ENCODE results near the gene CCDC24.

Gene CCDC24

DNA sequence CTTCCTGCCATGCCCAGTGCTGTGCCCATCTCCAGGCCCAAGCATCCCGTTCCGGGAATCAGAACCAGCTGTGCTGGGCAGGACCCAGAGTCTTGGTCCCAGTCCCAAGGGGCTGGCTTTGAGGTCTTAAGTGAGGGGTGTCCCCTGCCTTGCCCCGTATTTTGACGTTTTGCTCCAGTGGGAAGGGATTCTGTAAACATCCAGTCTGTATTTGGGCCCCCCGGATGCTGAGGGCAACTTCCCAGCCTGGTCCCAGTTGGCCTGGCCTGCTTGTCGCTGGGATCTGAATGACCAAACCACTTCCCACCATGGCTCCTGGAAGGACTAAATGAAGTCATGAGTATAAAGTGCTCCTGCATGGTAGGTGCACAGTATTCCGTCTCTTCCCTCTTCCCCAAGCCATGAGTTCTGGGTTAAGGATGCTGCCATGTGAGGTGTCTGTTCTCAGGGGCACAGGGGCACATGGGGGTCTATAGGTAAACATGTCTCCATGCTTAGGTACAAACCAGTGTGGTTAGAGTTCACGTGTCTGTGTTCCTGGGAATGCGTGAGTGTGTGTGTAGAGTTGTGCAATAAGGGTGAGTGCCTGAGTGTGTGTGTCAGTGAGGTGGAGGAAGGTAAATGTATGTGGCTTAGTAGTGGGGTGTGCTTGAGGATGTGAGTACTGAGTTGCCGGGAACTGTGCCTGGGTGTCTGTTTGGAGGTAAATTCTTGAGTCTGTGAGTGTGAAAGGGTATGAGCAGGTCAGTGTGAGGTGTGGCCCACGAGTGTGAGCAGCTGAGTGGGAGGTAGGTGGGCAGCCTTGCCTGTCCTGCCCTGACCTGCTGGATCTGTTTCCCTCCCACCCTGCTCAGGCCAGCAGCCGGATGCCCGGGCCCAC lies 10.9 kb upstream of the CCDC24 start:
- no peak for DNase-seq (ENCODE audit: low spot score)

DNA sequence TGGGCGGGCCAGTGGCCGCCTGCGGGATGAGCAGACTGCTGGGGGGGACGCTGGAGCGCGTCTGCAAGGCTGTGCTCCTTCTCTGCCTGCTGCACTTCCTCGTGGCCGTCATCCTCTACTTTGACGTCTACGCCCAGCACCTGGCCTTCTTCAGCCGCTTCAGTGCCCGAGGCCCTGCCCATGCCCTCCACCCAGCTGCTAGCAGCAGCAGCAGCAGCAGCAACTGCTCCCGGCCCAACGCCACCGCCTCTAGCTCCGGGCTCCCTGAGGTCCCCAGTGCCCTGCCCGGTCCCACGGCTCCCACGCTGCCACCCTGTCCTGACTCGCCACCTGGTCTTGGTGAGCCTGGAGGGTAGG lies 10.3 kb upstream of the CCDC24 start:
- DNase-seq (ENCODE audit: low spot score): no peak

DNA sequence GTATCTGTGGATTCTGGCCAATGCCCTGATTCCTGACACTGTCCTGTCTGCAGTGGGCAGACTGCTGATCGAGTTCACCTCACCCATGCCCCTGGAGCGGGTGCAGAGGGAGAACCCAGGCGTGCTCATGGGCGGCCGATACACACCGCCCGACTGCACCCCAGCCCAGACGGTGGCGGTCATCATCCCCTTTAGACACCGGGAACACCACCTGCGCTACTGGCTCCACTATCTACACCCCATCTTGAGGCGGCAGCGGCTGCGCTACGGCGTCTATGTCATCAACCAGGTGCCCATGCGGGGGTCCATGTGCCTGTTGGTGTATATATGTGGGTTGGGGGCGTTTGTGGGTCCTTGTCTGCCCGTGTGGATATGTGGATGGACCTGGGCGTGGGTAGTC lies 9.8 kb upstream of the CCDC24 start:
- no peak for DNase-seq (ENCODE audit: low spot score)

DNA sequence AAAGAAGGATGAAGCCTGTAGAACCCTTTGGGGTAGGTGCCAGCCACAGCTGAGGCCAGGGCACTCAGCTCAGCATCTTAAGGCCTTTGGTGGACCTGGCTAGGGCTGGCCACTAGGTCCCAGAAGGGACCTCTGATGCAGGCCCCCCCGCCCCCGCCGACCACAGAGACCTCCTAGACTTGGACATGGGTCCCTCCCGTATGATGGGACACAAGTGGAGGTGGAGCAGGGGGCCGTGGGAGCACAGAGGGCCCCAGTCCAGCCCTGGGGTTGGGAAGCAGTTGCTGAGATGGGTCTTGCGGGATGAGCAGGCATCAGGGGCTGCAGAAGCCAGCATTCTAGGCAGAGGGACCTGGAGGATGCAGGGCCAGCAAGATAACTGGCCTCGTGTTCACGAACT lies 9.2 kb upstream of the CCDC24 start:
- no peak for DNase-seq (ENCODE audit: low spot score)

DNA sequence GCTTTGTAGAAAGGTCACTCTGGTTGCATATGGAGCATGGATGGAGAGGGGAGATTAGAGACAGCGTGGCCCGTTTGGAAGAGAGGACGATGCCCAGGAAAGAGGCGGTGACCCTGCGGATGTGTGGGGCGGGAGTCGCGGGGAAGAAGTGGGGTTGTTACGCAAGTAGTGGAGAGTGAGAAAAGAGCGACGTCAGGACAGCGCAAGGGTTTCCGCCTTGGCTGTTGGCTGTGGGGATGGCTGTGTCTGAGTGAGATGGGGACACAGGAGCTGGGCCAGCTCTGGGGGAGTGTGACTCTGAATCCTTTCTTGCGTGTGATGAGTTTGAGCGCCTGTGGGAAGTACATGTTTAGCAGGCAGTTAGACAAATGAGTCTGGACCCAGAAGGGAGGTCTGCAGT lies 8.6 kb upstream of the CCDC24 start:
- DNase-seq (ENCODE audit: low spot score): no peak

DNA sequence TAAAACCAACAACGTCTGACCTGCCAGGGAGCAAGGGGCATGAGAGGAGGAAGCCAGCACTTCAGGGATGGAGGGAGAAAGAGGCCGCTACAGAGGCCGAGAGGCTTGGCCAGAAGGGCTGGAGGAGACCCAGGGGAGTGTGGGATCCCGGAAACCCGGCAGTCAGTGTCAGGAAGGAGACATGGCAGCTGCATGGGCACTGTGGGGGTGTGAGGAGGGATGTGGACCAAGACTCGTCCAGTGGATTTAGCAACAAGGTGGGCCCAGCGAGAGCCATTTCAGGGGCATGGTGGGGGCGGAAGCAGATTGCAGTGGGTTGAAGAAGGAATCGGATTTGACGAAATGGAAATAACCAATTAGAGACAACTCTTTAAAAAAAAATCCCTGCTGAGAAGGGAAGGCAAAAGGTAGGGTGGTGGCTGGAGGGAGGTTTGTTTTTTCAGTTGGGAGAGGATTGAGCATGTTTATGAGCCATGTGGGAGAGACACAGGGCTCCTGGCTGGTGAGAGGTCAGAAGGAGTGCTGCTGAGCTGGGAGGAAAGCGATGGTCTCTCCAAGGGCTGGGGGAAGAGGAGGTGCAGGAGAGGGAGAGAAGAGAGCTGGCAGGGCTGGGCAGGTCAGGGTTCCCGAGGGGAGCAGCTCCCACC lies 8.0 kb upstream of the CCDC24 start:
- no peak for DNase-seq (ENCODE audit: low spot score)

DNA sequence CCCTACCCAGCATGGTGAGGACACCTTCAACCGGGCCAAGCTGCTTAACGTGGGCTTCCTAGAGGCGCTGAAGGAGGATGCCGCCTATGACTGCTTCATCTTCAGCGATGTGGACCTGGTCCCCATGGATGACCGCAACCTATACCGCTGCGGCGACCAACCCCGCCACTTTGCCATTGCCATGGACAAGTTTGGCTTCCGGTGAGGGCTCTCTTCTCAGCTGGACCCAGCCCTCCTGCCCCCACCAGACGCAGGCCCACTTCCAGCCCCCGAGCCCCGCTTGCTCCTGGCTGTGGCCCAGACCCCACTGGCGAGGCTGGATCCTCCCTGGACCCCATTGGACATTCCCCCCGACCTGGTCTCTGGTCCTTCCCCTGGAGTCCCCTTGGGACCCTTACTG lies 6.5 kb upstream of the CCDC24 start:
- no peak for DNase-seq (ENCODE audit: low spot score)

DNA sequence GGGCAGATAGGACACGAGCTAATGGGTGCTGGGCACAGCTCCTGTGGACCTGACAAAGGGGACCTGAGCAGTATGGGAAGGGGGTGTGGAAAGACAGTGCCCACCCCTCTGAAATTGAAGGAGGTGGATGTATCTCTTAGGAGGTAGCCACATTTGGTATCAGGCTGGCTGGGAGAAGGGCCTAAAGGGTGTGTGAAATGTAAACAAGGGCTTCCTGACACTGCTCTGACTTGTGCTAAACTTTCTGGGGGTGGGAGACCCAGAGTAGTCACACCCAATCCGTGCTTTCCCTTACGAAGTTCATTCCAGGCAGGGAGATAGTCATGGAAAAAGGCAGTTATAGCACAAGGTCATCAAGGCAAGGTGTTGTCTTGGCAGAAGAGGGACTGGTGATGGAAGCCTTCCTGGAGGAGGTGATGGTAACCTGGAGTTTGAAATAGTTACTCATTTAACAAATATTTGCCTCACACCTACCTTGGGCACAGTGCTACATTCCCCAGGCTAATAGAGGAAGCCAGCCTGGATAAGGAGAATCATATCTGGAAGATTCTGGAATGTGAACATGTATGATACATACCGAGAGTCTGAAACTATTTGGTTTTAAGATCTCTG lies 5.3 kb upstream of the CCDC24 start:
- no peak for DNase-seq (ENCODE audit: low spot score)

DNA sequence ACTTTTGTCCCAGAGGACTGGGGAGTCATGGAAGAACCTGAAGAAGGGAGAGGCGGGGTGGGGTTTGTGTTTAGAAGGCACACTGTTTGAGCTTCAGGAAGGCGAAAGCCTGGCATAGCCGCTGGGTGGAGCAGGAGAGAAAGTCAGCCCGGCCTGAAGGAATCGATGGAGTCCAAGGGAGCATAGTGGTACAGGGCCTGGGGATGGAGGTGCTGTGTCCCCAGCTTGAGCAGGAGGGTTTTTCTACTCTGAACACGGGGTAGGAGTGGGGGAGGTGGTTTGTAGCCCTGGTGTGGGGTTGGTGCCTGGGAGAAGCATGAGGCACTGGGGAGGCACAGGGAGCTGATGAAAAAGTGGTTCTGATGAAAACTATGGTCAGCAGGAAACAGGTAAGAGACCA lies 4.7 kb upstream of the CCDC24 start:
- no peak for DNase-seq (ENCODE audit: low spot score)

DNA sequence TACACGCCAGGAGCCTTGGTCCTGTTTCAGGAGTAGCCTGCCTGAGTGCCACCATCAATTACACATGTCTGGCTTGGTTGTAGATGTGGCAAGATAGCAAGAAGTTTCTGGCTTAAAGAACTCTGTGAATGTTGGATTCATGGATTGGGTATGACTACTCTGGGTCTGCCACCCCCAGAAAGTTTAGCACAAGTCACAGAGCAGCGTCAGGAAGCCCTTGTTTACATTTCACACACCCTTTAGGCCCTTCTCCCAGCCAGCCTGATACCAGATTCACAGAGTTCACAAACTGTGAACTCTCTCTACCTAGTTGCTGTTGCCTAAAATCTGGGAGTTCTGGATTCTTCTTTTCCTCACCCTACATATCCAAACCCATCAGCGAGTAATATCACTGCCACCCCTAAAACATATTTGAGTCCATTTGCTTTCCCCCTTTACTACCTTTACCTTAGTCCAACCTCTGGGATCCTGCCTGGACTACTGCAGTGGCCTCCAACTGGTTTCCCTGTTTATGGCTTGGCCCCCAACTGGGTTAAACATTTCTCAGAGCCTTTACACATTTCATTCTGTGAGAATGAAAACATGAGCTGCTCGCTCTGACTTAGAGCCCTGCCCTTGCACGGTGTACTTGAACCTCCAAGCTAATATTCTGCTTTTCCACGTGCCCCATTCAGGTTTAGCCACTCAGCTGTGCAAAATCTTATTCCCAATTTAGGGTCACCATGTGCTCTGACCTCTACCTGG lies 4.1 kb upstream of the CCDC24 start:
- no peak for DNase-seq (ENCODE audit: low spot score)

DNA sequence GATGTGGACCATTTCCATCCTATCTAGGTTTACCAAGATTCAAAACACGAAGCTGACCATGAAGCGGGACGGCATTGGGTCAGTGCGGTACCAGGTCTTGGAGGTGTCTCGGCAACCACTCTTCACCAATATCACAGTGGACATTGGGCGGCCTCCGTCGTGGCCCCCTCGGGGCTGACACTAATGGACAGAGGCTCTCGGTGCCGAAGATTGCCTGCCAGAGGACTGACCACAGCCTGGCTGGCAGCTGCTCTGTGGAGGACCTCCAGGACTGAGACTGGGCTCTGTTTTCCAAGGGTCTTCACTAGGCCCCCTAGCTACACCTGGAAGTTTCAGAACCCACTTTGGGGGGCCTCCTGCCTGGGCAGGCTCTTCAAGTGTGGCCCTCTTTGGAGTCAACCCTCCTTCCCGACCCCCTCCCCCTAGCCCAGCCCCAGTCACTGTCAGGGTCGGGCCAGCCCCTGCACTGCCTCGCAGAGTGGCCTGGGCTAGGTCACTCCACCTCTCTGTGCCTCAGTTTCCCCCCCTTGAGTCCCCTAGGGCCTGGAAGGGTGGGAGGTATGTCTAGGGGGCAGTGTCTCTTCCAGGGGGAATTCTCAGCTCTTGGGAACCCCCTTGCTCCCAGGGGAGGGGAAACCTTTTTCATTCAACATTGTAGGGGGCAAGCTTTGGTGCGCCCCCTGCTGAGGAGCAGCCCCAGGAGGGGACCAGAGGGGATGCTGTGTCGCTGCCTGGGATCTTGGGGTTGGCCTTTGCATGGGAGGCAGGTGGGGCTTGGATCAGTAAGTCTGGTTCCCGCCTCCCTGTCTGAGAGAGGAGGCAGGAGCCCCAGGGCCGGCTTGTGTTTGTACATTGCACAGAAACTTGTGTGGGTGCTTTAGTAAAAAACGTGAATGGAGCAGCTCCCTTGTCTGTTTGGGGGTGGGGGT lies 864 bp upstream of the CCDC24 start:
- no peak for DNase-seq (ENCODE audit: low spot score)

DNA sequence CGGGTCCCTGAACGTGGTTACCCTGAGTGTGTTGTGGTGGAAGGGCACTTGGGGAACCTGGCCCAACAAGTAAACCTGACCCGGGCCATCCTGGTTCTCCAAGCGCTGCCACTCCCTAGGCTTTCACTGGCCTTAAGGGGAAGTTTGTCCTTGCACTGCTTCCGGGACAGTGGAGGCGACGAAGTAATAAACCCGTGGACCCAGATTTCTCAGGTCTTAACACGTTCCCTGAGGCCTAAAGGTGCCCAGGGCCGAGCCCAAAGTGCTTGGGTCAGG lies 261 bp upstream of the CCDC24 start:
- DNase-seq (ENCODE audit: low spot score): no peak

DNA sequence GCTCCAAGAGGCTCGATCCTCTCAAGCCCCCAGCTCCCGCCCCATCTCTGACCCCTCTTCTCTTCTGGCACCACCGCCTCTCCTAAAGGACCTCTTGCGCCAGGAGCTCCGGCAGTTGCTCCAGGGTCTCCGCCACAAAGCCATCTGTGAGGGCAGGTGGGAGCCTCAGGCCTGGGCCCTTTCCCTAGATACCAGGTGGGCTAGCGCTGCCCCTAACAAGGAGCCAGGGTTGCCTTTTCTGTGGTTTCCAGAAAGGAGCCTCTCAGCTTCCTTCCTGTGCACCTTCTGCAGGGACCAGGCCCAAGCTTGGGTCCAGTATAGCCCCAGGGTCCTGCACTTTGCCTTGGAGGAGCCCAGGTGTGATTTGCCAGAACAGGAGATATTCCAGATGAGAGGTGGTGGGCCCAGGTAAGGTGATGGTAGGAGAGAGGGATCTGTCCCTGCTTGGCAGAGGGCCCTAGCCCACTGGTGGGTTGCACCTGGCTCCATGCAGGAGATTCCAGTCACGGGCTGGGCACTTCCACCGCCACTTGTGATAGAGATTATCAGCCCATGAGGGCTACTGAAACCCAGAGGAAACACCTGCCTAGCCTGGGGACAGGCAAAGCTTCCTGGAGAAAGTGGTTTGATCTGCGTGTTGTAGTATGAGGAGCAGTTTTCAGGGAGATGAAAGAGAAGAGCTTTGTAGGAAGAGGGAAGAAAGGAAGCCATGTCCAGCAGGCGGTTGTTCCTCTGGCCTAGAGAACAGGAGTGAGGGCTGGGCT lies 1.0 kb downstream of the CCDC24 start:
- DNase-seq (ENCODE audit: low spot score): no peak

DNA sequence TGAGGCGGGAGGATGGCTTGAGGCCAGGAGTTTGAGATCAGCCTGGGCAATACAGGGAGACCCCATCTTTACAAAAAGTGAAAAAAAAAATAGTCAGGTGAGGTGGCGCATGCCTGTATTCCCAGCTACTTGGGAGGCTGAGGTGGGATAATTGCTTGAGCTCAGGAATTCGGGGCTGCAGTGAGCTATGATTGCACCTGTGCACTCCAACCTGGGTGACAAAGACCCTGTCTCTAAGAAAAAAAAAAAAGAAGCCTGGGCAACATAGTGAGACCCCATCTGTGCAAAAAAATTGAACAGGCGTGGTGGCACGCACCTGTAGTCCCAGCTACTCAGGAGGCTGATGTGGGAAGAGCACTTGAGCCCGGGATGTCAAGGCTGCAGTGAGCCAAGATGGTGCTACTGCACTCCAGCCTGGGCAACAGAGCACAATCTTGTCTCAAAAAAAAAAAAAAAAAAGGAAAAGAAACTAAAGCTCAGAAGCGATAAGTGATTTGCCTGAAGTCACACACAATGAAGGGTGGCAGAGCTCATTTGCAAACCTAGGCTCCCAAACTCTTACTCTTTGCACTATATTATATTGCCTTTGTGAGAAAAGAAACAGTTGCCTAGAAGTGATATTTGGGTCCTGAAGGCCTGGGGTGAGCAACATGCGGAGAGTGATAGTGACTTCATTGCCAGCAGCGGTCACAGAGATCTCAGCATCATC lies 2.0 kb downstream of the CCDC24 start:
- no peak for DNase-seq (ENCODE audit: low spot score)

DNA sequence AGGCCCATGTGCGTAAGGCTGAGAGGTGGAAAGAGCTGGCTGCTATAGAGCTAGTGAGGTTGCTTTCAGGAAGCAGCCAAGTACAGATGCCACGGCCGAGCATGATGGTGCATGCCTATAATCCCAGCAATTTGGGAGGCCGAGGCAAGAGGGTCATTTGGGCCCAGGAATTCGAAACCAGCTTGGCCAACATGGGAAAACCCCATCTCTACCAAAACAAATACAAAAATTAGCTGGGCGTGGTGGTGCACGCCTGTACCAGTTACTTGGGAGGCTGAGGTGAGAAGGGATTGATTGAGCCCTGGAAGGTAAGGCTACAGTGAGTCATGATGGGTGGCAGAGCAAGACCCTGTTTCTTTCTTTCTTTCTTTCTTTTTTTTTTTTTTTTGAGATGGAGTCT lies 2.7 kb downstream of the CCDC24 start:
- DNase-seq (ENCODE audit: low spot score): no peak

DNA sequence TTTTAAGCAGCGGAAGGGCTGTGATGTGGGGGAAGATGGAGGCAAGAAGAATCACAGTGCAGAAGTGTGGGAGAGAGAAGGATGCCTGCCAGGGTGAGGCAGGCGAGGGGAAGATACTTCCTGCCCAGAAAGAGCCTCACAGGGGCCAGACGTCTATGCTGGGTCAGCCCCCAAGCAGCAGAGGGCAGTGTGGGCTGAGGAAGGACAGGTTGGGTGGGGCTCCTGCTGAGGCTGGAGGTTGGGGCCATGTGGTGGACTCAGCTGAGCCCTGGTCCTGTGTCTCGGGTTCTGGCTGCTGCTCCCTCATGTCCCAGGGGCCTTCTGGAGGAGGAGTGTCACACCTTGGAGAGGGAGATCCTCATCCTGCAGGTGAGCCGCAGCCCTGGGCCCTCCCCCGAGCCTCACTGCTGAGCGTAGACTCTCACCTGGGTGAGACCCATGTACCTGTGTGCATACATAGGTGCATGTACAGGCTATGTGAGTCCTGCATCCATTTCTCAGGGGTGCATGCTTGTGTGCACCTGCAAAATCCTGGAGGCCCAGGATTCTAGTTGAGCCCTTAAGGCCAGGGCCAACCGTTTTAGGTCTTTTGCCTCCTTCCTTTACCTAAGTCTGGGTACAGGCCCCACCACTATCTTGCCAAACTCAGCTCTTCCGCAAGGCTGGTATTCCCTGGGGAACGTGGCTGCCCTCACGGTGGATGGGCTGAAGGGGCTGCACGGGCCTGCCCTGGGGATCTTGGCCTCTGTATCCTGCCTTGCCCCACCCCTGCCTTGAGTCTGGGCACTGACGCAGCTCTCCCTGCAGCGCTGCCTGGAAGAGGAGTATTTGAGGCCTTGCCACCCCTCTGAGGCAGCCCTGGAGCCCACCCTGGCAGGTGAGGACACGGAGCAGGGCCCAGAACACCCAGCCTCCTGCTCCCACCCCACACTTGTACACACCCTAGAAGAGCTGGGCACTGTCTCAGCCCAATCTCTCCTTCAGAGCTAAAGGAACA lies 3.7 kb downstream of the CCDC24 start:
- no peak for DNase-seq (ENCODE audit: low spot score)

DNA sequence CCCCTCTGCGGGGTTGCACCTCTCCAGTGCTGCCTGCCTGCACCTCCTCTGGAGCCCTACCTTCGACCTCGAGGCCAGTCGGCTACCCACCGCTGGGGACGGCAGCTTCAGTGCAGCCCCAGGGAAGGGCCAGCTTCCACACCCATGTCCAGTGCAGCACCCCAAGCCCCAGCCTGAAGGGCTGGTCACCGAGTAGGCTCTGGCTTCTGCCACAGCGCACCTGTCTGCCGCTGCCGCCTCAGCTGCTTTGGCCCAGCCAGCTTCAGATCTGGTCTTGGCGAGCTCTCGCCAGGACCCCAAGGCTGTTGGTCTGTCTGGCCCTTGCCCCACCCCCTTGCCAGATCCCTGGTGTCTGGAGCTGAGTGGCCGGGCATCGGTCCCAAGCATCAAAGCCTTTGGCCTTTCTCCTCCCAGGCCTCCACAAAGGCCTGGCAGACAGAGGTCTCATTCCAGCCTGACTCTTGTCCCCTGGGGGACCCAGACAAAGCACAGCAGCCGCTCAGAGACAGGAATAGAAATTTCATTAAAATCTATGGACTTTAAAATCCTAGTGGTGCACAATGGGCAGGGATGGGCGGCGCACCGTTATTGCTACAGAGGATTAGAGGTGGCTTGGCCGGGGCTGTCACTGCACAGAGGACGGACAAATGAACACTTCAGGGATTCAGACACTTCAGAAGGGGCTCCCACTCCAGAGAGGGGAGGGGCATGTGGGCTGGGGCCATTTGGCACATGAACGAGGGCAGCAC lies 4.8 kb downstream of the CCDC24 start:
- no peak for DNase-seq (ENCODE audit: low spot score)

DNA sequence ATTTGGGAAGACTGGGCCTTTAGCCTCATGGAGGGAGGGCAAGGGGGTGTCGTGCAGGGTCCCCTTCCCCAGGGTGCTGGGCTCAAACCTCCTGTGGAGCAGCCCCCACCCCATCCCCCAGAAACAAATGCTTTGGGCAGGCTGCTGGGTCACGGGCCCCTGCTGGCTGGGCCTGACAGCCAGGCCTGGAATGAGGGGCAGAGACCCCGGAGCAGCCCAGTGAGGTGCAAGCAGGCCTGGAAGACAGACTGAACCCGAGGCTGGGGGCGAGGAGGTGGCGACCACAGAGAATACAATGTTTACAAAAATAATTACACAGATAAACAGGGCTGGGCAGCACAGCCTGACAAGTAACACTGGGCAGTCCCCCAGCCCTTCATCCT lies 5.3 kb downstream of the CCDC24 start:
- DNase-seq (ENCODE audit: low spot score): no peak

All from CD4-positive, alpha-beta T cell treated with Interleukin-6 at 100 ng/mL for 8 hours (primary cell).